GM18519 (cell line): ENCODE results near the gene SCMH1.
"Not testable (repeated sequence)": the region's sequence is repeated elsewhere in the genome, so short reads cannot be mapped to it uniquely, and the experiment has no call there.

ENCODE experiments used
- ATAC-seq: cut with Tn5 transposase; IDR thresholded peaks from one replicate; pipeline ENCODE4 v1.9.1; 2021; ENCODE audit warnings: mild to moderate bottlenecking, moderate library complexity; ENCODE audit not compliant: unreplicated experiment, low FRiP score

SCMH1 gene

DNA sequence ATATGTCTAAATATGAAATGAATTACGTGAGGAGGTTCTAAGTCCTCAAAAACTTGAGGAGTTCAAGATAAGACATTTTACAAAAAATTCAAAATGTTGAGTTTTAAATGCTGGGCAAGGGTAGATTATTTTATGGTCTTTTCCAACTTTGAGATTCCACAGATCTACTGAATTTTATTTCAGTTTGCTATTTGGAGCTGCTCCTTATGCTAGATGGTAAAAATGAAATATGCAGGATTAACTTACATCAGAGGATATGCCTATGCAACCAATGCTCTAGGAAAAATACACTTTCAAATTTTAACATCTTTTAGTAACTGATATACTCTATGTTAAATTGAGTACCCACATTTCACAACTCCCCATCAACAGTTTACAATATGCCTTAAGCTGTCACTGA lies 83.1 kb downstream of the SCMH1 start:
- no peak for ATAC-seq

DNA sequence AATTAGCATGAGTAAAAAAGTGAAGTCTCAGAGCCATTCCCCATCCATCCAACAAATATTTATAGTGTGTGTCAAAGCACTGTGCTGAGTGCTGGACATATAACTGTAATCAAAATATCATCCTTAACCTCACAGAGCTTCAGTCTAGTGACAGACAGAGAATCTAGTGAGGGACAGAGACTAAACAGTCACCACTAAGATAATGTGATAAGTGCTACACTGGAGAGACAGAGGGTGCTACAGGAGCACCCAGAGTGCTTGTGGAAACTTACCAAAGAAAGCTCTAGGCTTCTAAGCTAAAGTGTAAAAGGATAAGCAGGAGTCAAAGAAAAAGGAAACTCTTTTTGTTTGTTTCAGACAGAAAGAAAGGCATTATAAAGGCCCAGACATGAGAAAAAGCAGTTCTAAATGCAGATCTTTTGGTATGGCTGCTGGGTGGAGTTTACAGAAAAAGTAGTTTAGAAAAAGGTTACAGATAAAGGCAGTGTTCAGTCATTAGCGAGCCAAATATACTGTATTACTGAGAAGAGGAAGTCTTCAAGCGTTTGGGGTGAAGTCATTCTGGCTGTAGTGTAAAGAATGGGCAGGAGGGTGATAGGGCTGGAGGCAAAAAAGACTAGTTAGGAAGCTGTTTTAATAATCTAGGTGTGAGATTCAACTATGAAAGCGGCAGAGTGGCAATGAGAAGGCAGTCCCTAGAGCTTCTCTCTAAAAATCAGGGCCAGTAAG lies 83.8 kb downstream of the SCMH1 start:
- ATAC-seq: no peak

DNA sequence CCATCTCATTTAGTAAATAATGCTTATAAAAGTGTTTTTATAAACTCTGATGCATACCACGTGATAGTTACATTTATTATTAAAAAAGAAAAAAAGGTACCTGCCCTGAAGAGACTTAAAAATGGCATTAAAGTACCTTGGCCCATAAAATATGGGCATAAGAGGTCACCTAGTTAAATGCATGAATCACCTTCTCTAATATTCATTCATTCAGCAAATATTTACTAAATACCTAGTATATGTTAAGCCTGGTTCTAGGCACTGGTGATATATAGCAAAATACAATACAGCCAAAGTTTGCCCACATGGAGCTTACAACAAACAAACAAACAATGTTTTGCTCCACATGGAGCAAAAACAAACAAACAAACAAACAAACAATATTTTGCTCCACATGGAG lies 87.0 kb downstream of the SCMH1 start:
- ATAC-seq: no peak

DNA sequence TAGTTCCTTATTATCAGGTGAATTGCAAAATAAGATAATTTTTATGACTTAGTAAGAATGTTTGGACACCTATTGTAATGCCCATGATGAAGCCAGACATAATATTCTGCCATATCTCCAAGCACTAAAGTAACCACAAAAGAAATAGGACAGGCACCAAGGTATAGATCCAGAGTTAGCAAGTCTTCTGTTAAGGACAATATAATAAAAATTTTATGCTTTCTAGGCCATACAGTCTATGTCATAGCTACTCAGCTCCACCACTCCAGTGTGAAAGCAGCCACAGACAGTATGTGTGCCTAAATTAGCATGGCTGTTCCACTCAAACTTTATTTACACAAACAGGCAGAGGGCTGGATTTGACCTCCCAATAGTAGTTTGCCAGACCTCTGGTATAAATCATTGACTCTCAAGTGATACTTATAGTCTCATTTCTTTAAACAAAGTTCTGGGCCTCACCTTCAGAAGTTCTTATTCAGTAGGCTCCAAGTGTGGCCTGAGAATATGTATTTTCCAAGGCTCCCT lies 88.3 kb downstream of the SCMH1 start:
- ATAC-seq: no peak

DNA sequence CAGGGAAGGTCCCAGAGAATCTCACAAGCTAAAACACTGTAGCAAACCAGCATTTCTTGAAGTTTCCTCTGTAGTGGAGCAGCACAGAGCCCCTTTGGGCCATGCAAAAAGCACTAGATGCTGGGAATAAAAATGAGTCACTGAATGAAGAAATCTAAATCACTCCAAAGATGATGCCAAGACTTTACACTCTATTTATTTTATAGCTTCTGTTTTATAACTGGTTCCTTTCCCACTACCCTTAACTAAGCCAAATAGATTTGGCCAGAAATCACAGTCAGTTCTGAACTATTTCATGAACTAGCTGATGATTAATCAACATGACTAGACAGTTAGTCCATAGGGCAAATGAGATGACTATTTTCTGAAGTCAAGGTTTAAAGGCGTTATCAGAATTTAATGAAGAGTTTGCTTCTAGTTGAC lies 89.5 kb downstream of the SCMH1 start:
- no peak for ATAC-seq

DNA sequence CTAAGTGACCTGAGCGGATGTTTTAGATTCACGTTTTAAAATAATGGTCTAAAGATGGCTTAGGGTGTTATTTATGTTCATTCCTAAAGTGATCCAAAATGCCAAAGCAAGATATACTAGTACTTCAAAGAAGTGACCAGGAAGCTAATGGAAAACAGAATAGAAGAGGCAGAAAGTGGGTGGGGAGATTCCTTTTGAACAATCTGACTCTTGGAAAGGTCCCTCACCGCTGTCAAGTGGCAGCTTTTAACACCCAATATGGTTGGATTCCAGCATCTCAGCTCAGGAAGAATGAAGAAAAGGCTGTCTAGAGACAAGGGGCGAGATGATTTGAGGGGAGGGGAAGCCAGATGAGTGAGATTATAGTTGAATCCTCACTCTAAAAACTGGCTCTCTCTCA lies 90.3 kb downstream of the SCMH1 start:
- no peak for ATAC-seq

DNA sequence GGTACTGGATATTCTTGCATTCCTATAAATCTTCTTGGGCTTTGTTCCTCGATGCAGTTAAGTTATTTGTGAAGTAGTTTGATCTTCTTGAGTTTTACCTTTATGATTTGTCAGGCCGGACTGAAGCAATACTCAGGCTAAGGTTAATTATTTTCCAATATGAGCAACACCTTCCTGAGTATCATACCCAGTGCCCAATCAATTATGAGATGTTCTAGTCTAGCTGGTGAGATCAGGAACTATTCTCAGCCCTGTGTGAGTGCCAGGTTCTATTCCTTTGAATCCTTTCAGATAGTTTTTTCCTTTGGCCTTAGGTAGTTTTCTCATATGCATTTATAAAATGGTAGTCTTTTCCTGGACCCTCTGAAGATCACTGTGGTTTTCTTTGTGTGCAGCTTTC lies 92.5 kb downstream of the SCMH1 start:
- no peak for ATAC-seq

DNA sequence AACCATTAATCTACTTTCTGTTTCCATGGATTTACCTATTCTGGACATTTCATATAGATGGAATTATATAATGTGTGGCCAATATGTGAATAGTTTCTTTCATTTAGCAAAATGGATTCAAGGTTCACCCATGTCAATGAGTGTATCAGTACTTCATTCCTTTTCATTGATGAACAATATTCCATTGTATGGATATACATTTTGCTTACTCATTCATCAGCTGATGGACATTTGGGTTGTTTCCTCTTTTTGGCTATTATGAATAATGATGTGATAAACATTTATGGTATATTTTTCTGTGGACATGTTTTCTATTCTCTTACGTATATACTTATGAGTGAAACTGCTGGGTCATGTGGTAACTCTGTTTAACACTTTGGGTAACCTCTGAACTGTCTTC lies 97.8 kb downstream of the SCMH1 start:
- ATAC-seq: no peak

DNA sequence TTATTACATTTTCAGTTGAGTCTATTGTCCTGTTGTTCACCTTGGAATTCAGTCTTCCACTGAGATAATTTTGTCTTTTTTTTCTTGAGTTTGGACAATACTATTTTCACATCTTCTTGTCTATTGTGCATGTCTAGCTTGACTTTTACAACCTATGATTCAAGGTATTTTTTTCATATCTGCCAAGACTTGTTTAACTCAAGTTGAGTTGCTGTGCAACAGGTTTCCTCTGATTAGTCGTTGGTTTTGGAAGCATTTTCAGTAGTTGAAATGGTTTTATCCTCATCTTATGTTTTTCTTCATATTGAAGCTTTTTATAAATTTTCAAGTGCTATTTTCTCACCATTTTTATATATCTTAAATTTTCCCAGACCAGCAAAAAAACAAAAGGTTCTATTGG lies 103.6 kb downstream of the SCMH1 start:
- ATAC-seq: no peak

DNA sequence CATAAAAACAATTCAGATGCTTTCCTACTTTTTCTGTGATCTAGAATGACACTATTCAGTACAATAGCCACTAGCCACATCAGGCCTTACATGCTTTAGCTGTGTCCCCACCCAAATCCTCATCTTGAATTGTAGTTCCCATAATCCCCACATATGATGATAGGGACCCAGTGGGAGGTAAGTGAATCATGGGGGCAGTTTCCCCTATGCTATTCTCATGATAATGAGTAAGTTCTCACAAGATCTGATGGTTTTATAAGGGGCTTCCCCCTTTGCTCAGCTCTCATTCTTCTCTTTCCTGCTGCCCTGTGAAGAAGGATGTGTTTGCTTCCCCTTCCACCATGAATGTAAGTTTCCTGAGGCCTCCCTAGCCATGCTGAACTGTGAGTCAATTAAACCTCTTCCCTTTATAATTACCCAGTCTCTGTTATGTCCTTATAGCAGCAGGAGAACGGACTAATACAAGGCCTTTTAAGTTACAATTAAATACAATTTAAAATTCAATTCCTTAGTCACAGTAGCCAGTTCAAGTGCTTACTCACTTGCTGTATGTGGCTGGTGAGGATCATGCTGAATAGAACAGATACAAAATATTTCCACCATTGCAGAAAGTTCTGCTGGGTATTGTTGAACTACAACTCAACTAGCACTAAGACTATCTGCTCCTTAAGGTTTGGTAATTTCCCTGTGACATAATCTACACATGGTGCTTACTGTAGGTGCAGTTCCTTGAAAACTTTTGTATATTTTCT lies 106.7 kb downstream of the SCMH1 start:
- ATAC-seq: no peak

DNA sequence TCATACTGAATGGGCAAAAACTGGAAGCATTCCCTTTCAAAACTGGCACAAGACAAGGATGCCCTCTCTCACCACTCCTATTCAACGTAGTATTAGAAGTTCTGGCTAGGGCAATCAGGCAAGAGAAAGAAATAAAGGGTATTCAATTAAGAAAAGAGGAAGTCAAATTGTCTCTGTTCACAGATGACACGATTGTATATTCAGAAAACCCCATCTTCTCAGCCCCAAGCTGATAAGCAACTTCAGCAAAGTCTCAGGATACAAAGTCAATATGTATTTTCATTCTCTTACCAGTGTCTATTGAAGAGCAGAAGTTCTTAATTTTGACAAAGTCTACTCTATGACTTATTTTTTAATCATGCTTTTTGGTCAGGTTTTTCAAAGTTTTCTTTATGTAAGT lies 107.8 kb downstream of the SCMH1 start:
- ATAC-seq: not testable (repeated sequence)

DNA sequence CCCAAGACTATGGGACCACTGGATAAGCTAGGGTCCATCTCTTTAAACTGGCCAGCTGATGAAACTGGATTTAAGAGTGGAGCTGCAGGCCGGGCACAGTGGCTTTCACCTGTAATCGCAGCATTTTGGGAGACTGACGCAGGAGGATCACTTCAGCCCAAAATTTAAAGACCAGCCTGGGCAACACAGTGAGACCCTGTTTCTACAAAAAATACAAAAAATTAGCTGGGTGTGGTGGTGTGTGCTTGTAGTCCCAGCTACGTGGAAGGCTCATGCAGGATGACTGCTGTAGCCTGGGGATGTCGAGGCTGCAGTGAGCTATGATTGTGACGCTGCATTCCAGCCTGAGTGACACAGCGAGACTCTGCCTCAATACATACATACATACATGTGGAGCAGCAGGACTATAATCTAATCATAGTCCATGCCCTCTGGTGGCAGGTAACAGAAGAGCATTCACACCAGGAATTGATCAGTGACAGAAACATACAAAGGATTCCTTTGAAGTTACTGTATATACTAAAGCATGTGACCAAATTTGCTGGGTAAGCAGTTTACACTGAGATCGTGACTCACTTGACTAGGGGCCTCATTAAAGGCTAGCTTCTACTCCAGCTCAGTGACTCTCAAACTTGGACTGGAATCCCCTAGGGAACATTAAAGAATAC lies 119.1 kb downstream of the SCMH1 start:
- ATAC-seq: no peak

DNA sequence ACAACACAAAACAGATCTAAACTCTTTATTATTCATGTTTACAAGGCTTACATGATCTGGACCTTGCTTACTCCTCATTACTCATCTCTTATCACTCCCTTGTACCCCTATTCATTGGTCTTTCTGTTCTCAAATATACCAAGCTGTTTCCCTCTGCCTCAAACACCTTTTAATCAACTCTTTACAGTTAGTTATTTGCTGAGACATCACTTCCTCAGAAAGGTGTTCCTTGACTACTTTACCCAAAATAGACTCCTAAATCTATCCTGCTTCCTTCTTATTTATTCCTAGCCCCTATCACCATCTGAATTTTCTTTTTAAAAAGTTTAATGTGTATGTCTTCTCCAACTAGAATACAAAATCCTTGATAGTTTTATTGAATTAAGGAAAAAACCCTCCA lies 120.0 kb downstream of the SCMH1 start:
- ATAC-seq: no peak

DNA sequence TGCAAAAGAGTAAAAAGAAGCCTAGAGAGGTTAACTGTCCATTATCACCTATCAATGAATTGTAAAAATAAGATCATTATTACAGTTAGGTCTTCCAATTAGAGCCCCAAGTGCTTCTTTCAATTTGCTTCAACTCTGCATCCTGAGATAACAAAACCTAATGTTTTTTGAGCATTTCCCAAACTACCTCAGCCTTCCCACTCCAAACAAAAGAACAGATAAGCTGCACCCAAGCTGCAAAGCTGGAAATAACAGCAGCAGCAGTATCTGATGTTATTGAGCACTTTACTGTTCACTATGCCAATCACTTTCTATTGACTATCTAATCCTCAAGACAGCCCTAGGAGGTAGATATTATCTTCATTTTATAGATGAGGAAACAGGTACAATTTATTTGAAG lies 123.5 kb downstream of the SCMH1 start:
- no peak for ATAC-seq

DNA sequence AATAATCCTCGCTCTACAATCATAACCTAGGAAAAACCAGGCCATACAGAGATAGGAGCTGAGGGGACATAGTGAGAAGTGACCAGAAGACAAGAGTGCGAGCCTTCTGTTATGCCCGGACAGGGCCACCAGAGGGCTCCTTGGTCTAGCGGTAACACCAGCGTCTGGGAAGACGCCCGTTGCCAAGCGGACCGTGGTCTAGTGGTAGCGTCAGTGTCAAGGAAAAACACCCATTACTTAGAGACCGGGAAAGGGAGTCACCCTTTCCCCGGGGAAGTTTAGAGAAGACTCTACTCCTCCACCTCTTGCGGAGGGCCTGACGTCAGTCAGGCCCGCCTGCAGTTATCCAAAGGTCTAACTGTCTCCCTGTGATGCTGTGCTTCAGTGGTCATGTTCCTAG lies 124.9 kb downstream of the SCMH1 start:
- not testable (repeated sequence) for ATAC-seq

DNA sequence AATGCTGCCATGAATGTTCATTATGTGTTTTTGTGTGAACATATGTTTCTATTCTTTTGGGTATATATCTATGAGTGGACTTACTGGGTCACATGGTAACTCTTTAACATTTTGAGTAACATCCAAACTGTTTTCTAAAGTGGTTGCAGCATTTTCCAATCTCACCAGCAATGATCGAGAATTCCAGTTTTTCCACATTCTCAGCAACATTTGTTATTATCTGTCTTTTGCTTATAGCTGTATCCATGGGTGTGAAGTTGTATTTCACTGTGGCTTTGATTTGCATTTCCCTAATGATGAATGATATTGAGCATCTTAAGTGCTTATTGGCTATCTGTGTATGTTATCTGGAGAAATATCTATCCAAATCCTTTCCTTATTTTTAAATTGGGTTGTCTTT lies 131.4 kb downstream of the SCMH1 start:
- ATAC-seq: no peak

DNA sequence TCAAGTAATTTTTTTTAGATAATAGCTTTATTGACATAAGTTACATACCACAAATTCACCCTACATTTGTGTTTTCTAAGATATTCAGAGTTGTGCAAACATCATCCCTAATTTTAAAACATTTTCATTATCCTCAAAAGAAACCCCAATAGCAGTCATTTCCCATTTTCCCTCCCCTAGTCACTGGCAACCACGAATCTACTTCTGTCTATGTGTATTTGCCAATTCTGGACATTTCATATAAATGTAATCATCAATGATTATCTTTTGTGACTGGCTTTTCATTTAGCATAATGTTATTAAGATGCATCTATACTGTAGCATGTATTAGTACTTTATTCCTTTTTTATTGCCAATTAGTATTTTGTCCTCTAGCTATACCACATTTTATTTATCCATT lies 131.8 kb downstream of the SCMH1 start:
- ATAC-seq: no peak

DNA sequence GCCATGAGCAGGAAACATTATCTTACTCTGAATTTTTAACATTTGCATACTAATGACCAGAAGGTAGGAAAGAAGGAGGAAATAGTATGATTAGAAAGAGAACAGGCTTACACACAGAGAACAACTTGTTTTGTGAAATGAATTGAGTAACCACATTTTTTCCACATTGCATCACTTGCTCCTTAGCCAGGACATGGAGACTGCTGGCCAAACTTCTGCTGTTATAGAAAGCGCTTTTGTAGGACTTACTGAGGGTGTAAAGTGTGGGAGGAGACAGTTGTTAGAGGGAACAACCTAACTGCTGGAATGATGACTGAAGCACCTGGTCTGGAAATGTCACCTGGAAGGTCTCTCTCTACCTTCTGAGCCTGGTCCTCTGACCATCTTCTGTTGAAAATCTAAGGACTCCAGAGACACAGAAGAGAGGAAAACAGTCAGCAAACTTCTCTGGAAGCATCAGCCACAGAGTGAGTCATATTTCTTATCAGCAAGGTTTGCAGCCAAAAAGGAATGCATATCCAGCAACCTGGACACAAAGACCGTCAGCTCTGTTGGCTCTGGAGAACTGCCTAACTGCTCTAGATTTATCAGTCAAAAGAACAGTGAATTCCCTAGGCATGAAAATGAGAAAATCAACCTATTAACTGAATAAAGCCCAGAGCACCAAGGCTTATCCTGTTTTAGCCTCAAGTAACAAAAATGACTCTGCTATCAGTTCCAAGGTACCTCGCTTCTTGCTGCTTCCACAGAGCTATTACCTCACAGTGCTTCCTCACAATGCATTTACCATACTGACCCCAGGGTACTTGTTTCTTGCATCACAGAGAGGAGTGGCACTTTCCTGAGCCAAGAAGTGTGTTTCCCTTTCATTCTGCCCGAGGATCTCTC lies 132.6 kb downstream of the SCMH1 start:
- no peak for ATAC-seq

DNA sequence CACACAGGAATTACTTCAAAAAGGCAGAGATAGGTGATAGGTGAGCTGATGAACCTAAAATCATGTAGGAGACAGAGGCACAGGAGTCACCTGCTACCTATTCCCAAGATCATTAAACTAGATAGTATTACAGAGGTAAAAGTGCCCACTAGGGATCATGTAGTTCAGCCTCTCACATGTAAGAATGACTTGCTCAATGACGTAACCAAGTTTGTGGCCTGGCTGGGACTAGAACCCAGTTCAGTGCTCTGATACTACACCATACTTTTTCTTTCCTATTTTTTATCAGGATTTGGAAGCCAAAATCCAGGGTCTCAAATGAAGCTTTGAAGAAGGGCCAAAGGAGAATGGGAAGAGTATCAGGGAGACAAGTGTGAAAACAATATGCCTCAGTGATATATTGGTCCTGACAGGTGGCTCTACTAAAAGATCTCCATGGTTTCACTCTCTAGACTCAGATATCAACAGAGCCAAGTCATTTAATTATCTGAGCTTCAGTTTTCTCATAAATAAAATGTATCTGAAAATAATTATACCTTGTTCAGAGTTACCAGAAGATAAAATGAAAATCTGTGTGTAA lies 133.3 kb downstream of the SCMH1 start:
- ATAC-seq: no peak

DNA sequence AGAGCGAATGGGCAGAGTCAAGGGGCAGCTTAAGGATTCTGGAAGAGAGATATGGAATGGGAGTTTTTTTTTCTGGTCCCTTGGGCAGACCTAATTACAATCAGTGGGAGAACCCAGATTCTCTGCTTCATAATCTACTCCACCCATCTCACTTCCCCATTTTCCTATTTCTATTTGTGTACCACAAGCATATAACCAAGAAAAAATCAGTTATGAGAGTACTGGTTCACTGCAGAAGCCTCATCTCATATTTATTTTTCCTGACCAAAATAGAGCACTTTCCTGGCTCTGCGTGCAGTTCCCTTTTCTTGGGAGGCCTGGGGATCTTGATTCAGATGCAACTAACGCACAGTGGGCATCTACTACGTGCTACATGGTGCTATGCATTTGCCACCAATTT lies 138.3 kb downstream of the SCMH1 start:
- ATAC-seq: no peak
